NCI-H187 (cell line): ENCODE measurements around the gene CAPZB.

ENCODE experiments used
- DNase-seq, 2 experiments: peaks; one replicate each; lab custom pipeline; 2025; lab: John Stamatoyannopoulos, UW

The CAPZB gene

GRCh38 chr1:19405761-19406487 is 79.4 kb downstream of the CAPZB start:
- DNase-seq, result peak; percentile 72 to 78

- peak; percentile 43 to 78 for DNase-seq
Observed at GRCh38 chr1:19405195-19405760, 80.1 kb downstream of the CAPZB start.

- no peak for DNase-seq
Observed at GRCh38 chr1:19404748-19405147, 80.6 kb downstream of the CAPZB start.

- no peak for DNase-seq
Observed at GRCh38 chr1:19403256-19403655, 82.1 kb downstream of the CAPZB start.

GRCh38 chr1:19402031-19402813 is 83.1 kb downstream of the CAPZB start:
- DNase-seq, result no peak

- no peak for DNase-seq
Observed at GRCh38 chr1:19401535-19401889, 83.8 kb downstream of the CAPZB start.

GRCh38 chr1:19400875-19401534 is 84.3 kb downstream of the CAPZB start:
- peak; percentile 22 to 23 for DNase-seq

GRCh38 chr1:19400192-19400611 is 85.1 kb downstream of the CAPZB start:
- no peak for DNase-seq

- no peak for DNase-seq
Observed at GRCh38 chr1:19398309-19398760, 87.0 kb downstream of the CAPZB start.

- no peak for DNase-seq
Observed at GRCh38 chr1:19397217-19397945, 88.0 kb downstream of the CAPZB start.

GRCh38 chr1:19396280-19396679 is 89.1 kb downstream of the CAPZB start:
- DNase-seq, result no peak

GRCh38 chr1:19395678-19396192 is 89.6 kb downstream of the CAPZB start:
- no peak for DNase-seq

GRCh38 chr1:19393046-19393445 is 92.3 kb downstream of the CAPZB start:
- no peak for DNase-seq

- no peak for DNase-seq
Observed at GRCh38 chr1:19392221-19392620, 93.1 kb downstream of the CAPZB start.

GRCh38 chr1:19391596-19391981 is 93.8 kb downstream of the CAPZB start:
- DNase-seq, result no peak

GRCh38 chr1:19390901-19391595 is 94.3 kb downstream of the CAPZB start:
- DNase-seq, result peak in 1 of 2 experiments; percentile 33

GRCh38 chr1:19390166-19390850 is 95.0 kb downstream of the CAPZB start:
- peak; percentile 31 to 49 for DNase-seq

- DNase-seq, result no peak
Observed at GRCh38 chr1:19388980-19389379, 96.4 kb downstream of the CAPZB start.

GRCh38 chr1:19387045-19387467 is 98.3 kb downstream of the CAPZB start:
- no peak for DNase-seq

- DNase-seq, result no peak
Observed at GRCh38 chr1:19385869-19386591, 99.3 kb downstream of the CAPZB start.
